HG03520 (cell line): ENCODE data around the gene APBA3.

Source experiments
- ATAC-seq: cut with Tn5 transposase; IDR thresholded peaks from one replicate; pipeline ENCODE4 v1.9.1; 2021; ENCODE audit warnings: mild to moderate bottlenecking, moderate library complexity; ENCODE audit not compliant: unreplicated experiment

The APBA3 gene

GRCh38 chr19:3721887-3722442 is 39.5 kb downstream of the APBA3 start:
- no peak for ATAC-seq

GRCh38 chr19:3721131-3721886 is 40.2 kb downstream of the APBA3 start:
- ATAC-seq: no peak

- ATAC-seq: no peak
Observed at GRCh38 chr19:3720349-3720917, 41.1 kb downstream of the APBA3 start.

- ATAC-seq: no peak
Observed at GRCh38 chr19:3719868-3720267, 41.6 kb downstream of the APBA3 start.

GRCh38 chr19:3716147-3716668 is 45.3 kb downstream of the APBA3 start:
- no peak for ATAC-seq

GRCh38 chr19:3712663-3713611 is 48.6 kb downstream of the APBA3 start:
- ATAC-seq: no peak

- no peak for ATAC-seq
Observed at GRCh38 chr19:3710265-3710812, 51.2 kb downstream of the APBA3 start.

GRCh38 chr19:3708207-3708931 is 53.1 kb downstream of the APBA3 start, which contains the start of gene TJP3:
Gene TJP3, plus strand, starts transcription at chr19:3708384. Its CDS starts 20,049 bp downstream, at chr19:3728433.
- no peak for ATAC-seq

- no peak for ATAC-seq
Observed at GRCh38 chr19:3707868-3708206, 53.7 kb downstream of the APBA3 start.

GRCh38 chr19:3701200-3701599 is 60.3 kb downstream of the APBA3 start:
- ATAC-seq: no peak
